AG04450 (cell line): Measurements from ENCODE around the gene DGKG. TPM values are rescaled to one million over a fixed set of nuclear protein-coding genes. Genes with fewer than 3 reads are reported as not detected.

Experiments used
- CTCF ChIA-PET: fragments of 300-600, 350-600 bp; formaldehyde crosslinking; extraction: SDS; loops from one replicate; lab custom pipeline; 2022; ENCODE audit warnings: antibody characterized with exemption, inconsistent platforms; lab: Charles Lee
- POLR2A ChIA-PET: fragments of 350-600 bp; formaldehyde crosslinking; extraction: SDS; loops from one replicate; lab custom pipeline; 2021; ENCODE audit warnings: antibody characterized with exemption, inconsistent platforms; lab: Yijun Ruan, JAX
- DNase-seq: peaks from one replicate; pipeline ENCODE4 v3.0.0-alpha.2; 2011; ENCODE audit warnings: low read depth, low spot score
- H3K27ac ChIP-seq: one replicate; pipeline ENCODE4 v1.5.1; 2012; ENCODE audit warnings: low read depth, low read length, control low read depth
- H3K27me3 ChIP-seq: one replicate; pipeline ENCODE4 v1.6.0; 2012; ENCODE audit warnings: low read length; ENCODE audit not compliant: control insufficient read depth, insufficient read depth
- H3K4me3 ChIP-seq: 2 replicates; pipeline ENCODE4 v1.5.1; 2011; ENCODE audit warnings: mild to moderate bottlenecking, low read depth, low read length, control low read depth
- H3K9me3 ChIP-seq: 2 replicates; pipeline ENCODE4 v1.5.1; 2012; ENCODE audit warnings: low read length; ENCODE audit not compliant: control insufficient read depth, insufficient read depth
- polyA plus RNA-seq: library from polyadenylated mRNA; depleted of rRNA; stranded (reverse); fragments of >200 nt; gene quantifications from 2 replicates; pipeline ENCODE4 v1.2.3, GENCODE V29; 2011
- TF ChIP-seq, protein P1 (sequence below): IDR thresholded peaks from 2 replicates; pipeline ENCODE4 v1.5.1; 2011; ENCODE audit warnings: low read depth, low read length, control low read depth, inconsistent platforms

Gene DGKG
- polyA plus RNA-seq, 1 experiment, result 5.1 TPM

GRCh38 chr3:186152889-186153292 lies 209.1 kb downstream of the DGKG start:
- no peak overlapping the region for H3K4me3 ChIP-seq
- POLR2A ChIA-PET, result interaction anchor here (0.6 kb wide), 1 partner anchor 48 kb away, joined by 3 read pairs; no protein-coding TSS in a partner anchor
- no peak overlapping the region for H3K27ac ChIP-seq
- CTCF ChIA-PET, result interaction anchor here (0.7 kb wide), 1 partner anchor 654 kb away, joined by 7 read pairs; no protein-coding TSS in a partner anchor
- peaks cover 13% of the 10 kb centered on the region for H3K27me3 ChIP-seq
- TF ChIP-seq, protein P1, sequence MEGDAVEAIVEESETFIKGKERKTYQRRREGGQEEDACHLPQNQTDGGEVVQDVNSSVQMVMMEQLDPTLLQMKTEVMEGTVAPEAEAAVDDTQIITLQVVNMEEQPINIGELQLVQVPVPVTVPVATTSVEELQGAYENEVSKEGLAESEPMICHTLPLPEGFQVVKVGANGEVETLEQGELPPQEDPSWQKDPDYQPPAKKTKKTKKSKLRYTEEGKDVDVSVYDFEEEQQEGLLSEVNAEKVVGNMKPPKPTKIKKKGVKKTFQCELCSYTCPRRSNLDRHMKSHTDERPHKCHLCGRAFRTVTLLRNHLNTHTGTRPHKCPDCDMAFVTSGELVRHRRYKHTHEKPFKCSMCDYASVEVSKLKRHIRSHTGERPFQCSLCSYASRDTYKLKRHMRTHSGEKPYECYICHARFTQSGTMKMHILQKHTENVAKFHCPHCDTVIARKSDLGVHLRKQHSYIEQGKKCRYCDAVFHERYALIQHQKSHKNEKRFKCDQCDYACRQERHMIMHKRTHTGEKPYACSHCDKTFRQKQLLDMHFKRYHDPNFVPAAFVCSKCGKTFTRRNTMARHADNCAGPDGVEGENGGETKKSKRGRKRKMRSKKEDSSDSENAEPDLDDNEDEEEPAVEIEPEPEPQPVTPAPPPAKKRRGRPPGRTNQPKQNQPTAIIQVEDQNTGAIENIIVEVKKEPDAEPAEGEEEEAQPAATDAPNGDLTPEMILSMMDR, result no peak
- no peaks in the 10 kb centered on the region for H3K9me3 ChIP-seq
- no peak for DNase-seq

DNA sequence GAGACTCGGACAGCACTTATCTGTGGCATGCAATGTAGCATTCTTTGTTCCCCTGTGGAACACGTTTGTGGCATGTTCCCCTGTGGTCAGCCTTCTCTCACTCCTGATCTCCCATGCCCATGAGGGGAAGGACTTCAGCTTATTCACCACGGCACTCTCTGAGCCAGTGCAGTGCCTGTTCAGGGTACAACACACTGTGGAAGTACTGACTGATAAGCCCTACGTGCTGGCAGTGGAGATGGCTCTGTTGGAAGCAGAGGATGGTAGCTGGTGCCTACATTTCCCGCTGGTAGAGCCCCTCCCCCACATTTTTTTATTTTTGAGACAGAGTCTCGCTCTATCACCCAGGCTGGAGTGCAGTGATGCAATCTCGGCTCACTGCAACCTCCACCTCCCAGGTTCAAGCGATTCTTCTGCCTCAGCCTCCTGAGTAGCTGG lies 209.7 kb downstream of the DGKG start:
- DNase-seq, result no peak
- ChIA-PET POLR2A (interaction anchor here (0.6 kb wide), 1 partner anchor 49 kb away, joined by 3 read pairs; no protein-coding TSS in a partner anchor), CTCF (no interaction called here)
- TF ChIP-seq, protein P1, result no peak
- peaks cover 16% of the 10 kb centered on the region for H3K27me3 ChIP-seq
- no peaks in the 10 kb centered on the region for H3K9me3 ChIP-seq
- H3K27ac ChIP-seq, result no peak overlapping the region
- H3K4me3 ChIP-seq, result no peak overlapping the region

DNA sequence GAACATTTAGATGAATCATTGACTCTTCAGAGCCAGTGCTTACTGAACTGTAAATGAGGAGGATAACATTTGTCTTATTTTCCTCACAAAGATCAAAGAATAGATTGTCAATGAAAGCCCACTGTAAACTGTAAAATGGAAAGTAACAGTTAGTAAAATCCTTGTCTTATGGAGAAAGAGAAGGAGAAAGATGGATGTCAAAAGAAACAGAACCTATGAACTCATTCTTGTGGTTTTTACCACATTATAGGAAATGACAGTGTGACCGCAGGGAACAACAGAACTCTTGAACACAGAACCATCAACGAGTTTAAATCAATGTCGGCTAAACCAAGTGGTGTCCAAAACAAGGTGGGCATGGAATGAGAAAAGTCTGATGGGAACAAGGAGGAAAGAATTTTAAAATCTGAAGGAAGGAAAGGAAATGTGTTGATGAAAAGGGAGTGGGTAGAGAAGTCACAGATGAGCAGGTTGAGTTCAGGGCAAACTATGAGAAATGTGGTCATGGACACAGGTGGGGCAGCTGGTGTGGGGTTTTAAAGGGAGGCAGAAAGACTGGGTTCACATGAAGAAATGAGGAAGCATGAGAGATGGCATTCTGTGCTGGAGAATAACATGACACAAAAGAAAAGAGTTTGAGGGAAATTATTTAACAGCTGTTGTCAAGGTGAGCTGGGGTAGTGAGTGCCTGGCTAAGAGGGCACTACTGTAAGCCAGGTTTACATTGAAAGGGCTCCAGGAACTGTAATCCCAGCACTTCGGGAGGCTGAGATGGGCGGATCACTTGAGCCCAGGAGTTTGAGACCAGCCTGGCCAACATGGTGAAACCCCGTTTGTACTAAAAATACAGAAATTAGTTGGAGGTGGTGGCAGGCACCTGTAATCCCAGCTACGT lies 210.7 kb downstream of the DGKG start:
- Histone ChIP-seq H3K9me3 (no peaks in the 10 kb centered on the region), H3K4me3 (no peak overlapping the region), H3K27ac (no peak overlapping the region), H3K27me3 (peaks cover 16% of the 10 kb centered on the region)
- no peak for DNase-seq
- ChIA-PET POLR2A (no interaction called here), CTCF (no interaction called here)
- TF ChIP-seq, protein P1, result no peak

GRCh38 chr3:186150041-186150830 lies 211.8 kb downstream of the DGKG start:
- ChIA-PET CTCF (no interaction called here), POLR2A (interaction anchor here (0.8 kb wide), 1 partner anchor 10 kb away, joined by 3 read pairs; no protein-coding TSS in a partner anchor)
- Histone ChIP-seq H3K9me3 (no peaks in the 10 kb centered on the region), H3K4me3 (no peak overlapping the region), H3K27me3 (peaks cover 16% of the 10 kb centered on the region), H3K27ac (no peak overlapping the region)
- TF ChIP-seq, protein P1, result no peak
- DNase-seq, result no peak
